Measurements from ENCODE around the gene MCF2L. TPM values are rescaled to one million over a fixed set of nuclear protein-coding genes. Genes with fewer than 3 reads are reported as not detected.
"Not testable (repeated sequence)": the region's sequence is repeated elsewhere in the genome, so short reads cannot be mapped to it uniquely, and the experiment has no call there.

Gene MCF2L
- total RNA-seq, 1 donor from 2014 or later = 115 TPM

- DNase-seq (ENCODE audit: low spot score) = no peak
Measured at GRCh38 chr13:113064534-113065405, 95.8 kb downstream of the MCF2L start.

GRCh38 chr13:113065406-113066141 lies 96.6 kb downstream of the MCF2L start:
- DNase-seq (ENCODE audit: low spot score) = no peak

- DNase-seq (ENCODE audit: low spot score) = no peak
Measured at GRCh38 chr13:113066142-113066455, 97.1 kb downstream of the MCF2L start.

- DNase-seq (ENCODE audit: low spot score) = no peak
Measured at GRCh38 chr13:113066746-113067145, 97.7 kb downstream of the MCF2L start.

- DNase-seq (ENCODE audit: low spot score) = no peak
Measured at GRCh38 chr13:113069861-113070805, 101.1 kb downstream of the MCF2L start.

GRCh38 chr13:113070855-113071254 lies 101.8 kb downstream of the MCF2L start:
- no peak for DNase-seq (ENCODE audit: low spot score)

- no peak for DNase-seq (ENCODE audit: low spot score)
Measured at GRCh38 chr13:113072376-113072775, 103.4 kb downstream of the MCF2L start.

GRCh38 chr13:113073942-113074341 lies 104.9 kb downstream of the MCF2L start:
- no peak for DNase-seq (ENCODE audit: low spot score)

- no peak for DNase-seq (ENCODE audit: low spot score)
Measured at GRCh38 chr13:113074401-113074800, 105.4 kb downstream of the MCF2L start.

- DNase-seq (ENCODE audit: low spot score) = no peak
Measured at GRCh38 chr13:113074876-113075275, 105.9 kb downstream of the MCF2L start.

GRCh38 chr13:113075711-113076110 lies 106.7 kb downstream of the MCF2L start:
- DNase-seq (ENCODE audit: low spot score) = no peak

GRCh38 chr13:113076681-113077401 lies 107.8 kb downstream of the MCF2L start:
- DNase-seq (ENCODE audit: low spot score) = no peak

GRCh38 chr13:113077566-113077952 lies 108.5 kb downstream of the MCF2L start:
- DNase-seq (ENCODE audit: low spot score) = no peak

GRCh38 chr13:113077953-113078901 lies 109.2 kb downstream of the MCF2L start:
- DNase-seq (ENCODE audit: low spot score) = no peak

GRCh38 chr13:113078902-113079780 lies 110.1 kb downstream of the MCF2L start:
- DNase-seq (ENCODE audit: low spot score) = no peak

GRCh38 chr13:113079781-113080080 lies 110.7 kb downstream of the MCF2L start:
- DNase-seq (ENCODE audit: low spot score) = not testable (repeated sequence)

GRCh38 chr13:113080361-113080831 lies 111.4 kb downstream of the MCF2L start:
- no peak for DNase-seq (ENCODE audit: low spot score)

- DNase-seq (ENCODE audit: low spot score) = no peak
Measured at GRCh38 chr13:113080901-113081521, 112.0 kb downstream of the MCF2L start.

All from ureter (tissue), 1 donor.